Stimulated activated CD8-positive, alpha-beta memory T cell treated with anti-CD3 and anti-CD28 coated beads, Interleukin-15, amount 100 ng/mL, for 4 hours (primary cell): ENCODE results near the gene PCDH9.

Source experiments
- DNase-seq, 2 donors: peaks; one replicate each; pipeline ENCODE4 v3.0.0-alpha.2; 2020; ENCODE audit warnings: low read depth in 2 of 2

PCDH9 gene

DNA sequence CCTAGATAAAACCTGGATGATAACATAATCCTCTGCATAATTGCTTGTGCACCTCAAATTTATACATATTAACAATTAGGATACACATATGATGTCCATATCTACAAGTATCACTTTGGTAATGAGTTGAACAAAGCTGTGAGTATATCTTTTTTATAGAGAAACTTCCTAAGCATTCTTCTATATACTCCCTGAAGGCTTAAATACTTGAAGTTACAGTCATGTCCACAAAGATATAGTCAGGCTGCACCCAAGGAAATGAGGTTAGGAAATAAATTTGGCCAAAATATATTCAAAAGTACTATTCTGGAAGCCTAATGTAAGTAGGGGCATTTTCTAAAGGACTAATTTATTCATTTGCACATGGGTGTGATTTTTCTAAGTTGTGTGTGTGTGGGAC, 761.5 kb downstream of the PCDH9 start:
- DNase-seq, result no peak

DNA sequence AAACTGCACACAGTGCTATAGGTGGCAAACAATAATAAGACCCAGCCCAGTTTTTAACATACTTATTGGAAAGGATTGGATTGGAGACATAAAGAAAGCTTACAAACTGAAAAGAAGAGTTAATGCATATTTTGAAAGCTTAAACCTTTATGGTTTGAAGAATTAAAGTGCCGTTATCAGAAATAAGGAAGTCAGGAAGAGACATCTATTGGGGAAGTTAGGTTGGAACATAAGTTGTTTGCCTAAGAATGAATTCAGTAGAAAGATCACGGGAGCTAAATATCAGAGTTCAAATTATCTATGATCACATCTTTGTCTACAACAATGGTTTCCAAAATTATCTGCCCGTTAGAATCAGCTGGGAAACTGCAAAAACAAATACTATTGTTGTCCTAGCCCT, 767.9 kb downstream of the PCDH9 start:
- DNase-seq, result no peak

DNA sequence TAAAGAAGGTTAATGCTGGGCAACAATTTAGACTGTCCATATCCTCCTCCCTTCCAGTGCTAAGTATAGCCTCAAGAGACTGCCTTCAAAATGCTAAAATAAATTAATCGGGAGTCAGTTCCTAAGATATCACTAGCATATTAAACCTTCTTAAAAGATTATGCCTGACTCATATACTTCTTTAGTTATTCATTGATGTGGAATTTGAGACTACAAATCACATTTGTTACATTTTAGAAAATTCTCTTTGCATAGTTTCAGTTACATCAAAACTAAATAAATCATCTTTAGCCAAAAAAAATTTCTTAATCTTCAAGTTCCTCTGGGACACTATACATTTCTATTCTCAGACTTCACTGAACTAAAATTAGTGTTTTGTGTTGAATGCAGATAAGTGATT, 769.1 kb downstream of the PCDH9 start:
- DNase-seq, result no peak

DNA sequence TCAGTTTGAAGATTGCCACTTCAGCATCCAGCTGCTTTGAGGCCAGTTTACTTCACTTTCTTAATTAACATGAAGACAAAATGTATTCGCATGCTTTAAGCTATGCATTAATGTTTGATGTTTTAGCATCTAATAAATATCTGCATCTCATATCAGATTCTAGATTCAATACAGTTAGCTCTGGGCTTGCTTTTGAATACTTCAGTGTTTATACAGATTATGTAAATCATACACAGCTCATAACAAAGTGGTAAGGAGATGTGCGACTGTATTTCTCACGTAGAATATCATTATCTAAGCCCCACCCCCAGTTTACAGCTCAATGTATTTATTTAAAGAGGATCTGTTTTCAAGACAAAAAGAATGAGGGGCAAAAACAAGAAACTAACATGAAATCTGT, 770.5 kb downstream of the PCDH9 start:
- DNase-seq, result no peak

DNA sequence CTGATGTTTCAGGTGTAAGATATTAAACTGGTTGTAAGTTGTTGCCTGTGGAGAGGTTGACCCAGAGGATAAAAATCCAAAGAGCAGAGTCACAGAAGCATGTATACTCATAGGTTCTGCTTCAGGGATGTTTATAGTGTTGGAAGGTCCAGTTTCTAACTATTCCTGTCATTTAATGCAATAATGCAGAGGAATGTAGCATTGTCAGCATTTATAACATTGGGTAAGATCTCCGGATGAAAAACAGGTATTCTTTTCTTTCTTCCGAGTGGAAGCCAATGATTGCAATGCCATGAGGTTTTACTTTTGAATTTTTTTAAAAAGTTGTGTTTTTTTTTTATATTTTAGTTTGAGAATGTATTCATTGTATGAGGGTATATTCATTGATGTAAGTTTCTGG, 771.0 kb downstream of the PCDH9 start:
- no peak for DNase-seq

DNA sequence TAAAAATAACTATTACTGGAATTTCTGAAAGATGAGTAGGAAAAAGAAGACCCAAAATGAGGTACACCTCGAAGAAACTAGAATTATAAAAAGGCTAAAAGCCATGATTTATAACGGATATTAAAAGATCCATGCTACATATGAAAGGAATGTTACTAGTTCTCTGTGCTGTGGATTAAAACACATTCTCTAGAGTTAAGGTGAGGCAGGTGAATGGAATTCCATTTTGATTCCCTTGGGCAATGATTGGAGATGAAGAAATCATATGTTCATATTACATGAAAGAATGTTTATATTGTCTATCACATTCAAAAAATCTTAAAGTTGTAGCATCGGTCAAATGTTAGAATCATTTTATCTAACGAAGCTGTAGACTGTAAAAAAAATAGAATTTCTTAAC, 783.7 kb downstream of the PCDH9 start:
- DNase-seq, result no peak

DNA sequence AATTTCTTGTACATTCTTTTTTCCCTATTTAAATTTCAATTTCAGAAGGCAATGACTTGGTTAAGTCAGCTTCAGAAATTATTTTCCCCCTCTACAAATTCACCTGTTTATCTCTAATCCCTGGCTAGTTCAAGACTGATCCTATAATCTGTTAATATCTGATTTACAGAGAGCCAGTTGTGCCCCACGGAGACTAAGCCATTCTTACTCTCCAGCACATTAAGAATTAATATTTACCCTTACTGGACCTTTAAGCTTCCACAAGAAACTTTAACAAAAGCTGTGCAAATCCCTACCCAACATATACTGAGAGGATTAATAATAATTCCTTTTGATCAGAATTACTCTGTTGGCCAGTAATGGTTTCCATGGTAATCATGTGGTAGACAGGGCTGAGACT, 786.2 kb downstream of the PCDH9 start:
- DNase-seq, result no peak

DNA sequence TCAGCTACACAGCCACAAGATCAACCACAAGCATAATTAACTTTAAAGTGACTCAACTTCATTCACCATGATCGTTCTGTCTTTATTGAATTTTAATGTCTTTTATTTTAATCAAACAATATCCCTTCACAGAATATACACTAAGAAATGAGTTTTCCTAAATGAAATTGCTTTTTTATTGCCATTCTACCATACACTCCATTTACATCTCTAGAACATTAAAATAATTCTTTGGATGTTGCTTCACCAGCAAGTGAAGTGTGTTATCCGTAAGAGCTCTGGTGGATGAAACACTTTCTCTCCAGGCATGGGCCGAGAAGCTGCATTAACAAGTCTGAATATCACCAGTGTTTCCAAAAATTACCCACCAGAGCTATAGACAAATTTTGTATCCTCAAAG, 789.2 kb downstream of the PCDH9 start:
- no peak for DNase-seq

DNA sequence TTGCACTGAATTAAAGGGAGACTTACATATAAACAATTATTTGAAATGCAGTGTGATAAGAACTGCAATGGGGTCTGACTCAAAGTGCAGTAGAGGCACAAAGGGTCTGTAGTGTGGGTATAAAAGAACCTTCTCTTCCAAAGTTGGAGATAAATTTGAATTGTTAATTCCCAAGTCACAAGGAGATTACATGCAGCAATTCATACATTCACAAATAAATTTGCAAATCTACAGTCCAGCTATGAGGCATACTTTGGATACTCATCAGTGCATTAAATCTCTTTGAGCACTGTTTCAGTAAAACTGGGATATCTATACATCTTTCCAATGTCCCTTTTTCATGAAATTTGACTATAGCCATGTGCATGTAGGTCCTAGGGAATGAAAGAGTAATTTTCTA, 799.4 kb downstream of the PCDH9 start:
- no peak for DNase-seq

DNA sequence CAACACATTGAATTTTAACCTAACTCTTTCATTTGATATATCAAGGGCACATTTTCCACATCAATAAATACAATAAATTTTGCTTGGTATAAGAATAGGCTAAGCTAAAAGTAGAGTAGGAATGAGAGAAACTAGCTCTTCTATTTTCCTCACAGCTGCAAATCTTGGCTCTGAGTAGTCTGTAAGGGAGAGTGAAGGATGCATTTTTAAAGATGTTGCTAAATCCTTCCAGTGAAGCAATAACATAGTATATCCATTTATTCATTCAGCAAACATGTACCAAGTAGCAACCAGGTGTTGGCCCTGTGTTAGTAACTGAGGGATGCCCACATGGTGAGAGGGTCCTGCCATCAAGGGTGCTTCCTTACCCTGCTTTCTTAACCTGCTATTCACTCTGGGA, 799.9 kb downstream of the PCDH9 start:
- DNase-seq, result no peak

DNA sequence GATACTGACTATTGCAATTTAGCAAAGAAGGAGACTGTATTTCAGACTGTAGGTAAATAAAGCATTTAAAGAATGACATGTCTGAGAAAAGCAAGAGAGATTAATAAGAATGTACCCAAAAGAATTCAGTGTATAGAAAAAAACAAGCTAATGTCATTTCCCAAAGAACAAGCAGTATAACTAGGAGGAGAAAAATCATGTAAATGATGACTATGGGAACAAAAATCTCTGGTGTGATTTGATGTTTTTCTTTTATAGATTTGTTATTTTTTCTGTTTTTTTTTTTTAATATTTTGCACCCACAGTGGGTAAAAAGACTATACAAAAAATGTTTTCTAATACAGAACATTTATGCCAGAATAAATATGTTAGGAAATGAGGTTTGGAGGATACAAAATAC, 801.0 kb downstream of the PCDH9 start:
- no peak for DNase-seq

DNA sequence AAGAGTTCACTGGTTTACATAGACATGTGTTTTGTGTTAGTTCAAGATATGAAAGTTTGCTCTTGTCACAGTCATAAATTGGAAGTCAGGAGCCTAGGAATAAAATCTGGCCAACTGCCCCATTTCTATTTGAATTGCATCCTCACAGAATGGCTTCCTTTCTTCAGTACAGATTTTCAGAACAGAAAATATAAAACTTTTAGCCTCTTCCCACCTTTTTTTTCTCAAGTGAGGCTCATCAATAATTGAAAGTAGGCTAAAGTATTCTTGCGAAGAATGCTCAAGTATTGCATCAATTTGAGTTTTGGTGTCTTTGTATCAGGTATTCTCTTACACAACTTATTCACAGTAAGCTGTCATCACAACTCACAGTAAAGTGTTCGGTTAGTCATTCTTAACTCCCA, 802.7 kb downstream of the PCDH9 start:
- DNase-seq, result no peak

DNA sequence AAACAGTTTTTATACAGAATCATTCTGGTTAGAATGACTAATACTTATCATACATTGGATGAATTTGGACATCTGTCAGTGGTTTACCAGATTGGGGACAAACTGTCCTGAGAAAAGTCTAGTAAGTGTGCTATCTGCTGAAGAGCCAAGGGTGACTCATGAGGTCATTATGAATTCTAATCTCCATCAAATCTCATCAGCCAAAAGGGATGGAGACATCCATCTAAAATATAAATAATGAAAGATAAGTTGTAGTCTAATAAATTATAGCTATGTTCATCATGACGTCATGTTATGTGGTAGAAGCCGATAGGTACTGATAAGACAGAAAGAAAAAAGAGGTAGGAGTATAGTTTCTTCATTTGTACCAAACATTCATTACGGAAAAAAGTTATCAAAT, 804.4 kb downstream of the PCDH9 start:
- no peak for DNase-seq

DNA sequence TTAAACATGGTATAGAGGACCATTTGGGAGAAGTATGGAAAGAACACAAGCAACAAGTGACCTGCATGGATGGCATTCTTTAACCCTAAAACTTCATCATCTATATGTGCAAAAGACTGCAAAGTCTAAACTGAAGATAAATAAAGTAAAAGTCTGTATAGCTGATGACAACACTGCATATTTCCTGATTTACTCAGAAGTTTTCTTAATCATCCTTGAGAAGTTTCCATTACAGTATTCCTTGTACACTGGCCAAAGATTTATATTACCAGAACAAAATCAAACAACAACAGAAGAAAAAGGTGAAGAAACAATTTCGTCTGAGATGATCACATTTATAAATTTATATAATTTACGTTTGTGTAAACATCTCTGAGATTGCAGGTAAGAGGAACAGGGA, 805.7 kb downstream of the PCDH9 start:
- DNase-seq, result no peak

DNA sequence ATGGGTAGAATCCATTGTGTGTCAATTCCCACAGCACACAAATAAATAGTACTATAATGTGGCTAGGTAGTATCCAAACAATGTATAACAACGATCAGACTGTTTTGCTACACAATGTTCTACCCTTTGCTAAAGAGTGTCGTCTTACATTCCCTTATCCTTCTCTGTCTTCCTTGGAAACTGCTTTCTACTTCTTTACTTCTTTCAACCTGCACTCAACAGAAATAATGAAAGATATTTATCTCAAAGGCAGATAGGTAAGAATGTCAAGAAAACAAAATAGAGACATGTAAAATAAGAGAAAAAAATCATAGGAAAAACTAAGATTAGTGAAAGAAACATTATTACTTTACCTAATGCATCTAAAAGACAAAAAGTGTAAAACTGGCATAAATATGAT, 814.7 kb downstream of the PCDH9 start:
- no peak for DNase-seq

DNA sequence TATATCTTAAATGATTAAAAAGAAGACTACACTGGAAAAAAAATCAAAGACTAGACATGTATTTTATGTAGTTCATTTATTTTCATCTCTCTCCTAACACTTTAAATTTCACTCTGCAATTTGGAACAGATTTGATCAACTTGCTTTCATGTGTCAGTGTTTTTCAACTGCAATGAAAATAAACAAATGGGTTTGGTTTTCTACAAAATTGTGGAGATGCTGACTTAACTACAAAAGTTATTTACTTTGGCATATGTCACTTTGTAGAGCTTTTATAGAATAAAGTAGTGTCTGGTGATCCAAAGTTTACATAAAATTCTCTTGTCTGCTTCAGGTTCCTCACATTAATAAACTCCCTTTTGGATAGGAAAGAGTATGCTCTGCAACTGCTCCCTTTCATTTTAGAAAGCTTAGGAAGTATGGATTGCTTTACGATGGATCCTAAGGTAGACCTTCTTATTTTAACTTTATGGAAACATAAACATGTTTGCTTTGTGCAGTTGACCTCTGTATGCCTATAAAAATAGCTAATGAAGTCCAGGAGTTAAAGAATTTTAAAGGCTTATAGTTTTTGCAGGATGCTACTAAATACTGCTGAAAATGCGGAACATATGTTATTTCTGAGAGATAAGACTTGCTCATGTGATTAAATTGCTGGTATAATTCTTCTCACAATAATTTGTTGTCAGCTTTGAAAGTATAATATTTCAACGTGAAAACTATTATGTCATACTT, 815.9 kb downstream of the PCDH9 start:
- DNase-seq, result no peak

DNA sequence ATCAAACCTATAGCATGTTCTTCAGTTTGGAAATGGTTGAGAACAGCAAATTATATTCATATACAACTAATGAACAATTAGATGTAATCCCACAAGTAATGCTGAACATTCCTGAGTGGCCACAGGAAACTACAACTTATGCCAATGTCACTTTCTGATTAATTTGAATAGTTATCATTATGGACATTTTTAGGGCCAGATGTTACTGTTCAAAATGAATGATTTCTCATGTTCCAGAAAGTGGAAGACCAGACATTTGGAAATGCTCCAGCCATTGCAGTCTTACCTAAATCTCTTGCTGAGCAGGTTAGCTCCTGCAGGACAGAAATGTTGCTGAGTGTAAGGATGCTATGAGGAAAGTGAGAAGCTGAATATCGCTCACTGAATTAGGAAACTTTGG, 819.8 kb downstream of the PCDH9 start:
- DNase-seq, result no peak

DNA sequence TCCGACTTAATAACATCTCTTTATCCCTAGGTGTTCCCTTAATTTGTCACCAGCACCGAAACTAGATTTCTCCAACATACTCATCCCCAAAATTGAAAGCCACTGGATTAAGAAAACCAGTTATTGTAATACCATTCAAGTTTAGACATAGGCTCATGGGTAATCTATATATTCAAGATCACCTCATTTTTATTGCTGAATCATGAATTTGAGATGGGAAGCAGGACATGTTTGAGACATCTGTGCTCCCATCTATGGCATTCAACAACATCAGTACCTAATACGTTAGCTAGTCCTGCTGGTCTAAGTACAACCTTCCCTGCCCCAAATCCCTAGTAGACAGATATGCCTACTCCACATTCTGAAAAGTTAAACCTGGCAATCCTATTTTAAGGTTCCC, 820.6 kb downstream of the PCDH9 start:
- no peak for DNase-seq

DNA sequence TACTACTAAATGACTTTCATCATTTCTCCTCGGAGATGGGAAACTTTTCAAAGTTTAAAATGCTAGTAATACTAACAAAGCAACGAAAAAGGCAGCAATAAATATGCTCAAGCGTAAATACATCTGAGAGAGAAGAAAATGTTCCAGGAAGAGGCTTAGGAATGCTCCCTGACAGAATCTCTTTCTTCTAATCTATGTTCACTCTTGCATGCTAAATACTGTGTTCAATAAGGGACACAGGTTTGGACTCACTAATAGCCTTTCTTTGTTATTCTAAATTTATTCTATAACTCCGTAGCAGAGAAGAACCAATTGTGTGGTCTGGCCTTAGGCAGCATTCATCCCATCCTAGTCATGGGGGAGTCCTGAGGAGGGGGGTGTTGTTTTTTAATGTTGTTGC, 823.0 kb downstream of the PCDH9 start:
- DNase-seq, result no peak

DNA sequence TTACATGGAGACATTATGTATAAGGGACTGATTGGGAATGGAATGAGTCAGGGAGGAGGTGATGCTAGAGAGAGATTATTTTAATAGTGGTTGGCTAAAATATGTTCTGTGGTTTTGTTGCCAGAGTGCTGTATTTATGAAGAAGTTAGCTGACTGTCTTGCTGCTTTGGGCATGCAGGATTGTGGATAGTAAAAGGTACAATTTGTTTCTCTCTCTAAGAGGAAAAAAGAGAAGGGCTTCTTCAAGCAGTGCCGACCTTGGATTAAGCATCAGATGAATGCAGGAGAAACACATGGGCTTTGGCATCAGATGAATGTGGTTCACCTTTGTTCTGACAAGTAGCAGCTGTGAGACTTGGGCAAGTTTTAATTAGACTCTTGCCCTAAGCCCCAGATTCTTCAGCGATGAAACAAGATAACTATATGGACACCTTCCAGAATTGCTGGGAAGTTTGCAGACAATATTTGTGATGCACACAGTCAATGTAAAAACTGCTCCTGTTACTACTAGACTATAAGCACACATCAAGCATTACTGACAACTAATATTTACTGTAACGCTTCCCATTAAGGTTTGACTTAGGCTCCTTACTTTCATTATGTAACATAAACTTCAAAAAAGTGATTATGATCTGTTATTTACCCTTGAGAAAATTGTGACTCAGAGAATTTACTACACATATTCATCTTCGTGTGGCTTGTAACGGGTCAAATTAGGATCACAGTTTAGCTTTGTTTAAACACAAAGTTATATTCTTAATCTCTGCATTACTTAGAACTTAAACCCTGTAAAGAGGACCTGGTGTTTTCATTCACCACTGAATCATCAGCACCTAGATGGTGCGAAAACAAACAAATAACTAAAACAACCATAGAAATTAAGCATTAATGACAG, 824.0 kb downstream of the PCDH9 start:
- no peak for DNase-seq

DNA sequence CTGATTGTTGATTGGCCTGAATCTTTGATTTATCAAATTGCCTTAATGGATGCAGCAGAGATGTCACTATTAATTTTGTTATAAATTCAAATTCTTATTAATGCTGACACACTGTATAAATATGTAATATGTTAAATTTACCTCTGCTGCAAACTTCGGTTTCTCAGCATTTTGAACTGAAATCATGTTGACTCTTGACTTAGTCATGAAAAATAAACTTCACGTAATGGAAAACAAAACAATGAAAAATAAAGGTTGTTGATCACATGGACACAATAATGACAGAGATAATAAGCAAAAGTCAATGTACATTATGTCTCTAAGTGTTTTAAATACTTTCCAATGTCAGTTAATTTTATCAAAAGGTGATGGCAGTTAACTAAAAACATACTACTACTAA, 827.6 kb downstream of the PCDH9 start:
- no peak for DNase-seq

DNA sequence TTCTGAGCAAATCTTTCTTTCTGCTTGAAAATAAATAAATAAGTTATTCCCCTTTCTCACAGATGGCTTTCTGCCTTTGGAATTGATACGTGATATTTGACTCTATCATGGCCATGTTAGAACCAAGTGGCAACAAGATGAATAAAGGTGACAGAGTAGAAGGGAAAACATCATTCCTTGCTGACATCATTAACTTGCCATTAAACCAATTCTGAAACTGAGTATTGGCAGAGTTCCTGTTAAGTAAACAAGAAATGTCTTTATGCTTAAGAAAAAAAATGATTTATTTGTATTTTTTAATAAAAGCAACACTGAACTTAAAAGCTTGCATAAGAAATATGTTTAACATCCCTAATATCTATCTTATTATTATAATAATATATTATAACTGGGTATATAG, 828.1 kb downstream of the PCDH9 start:
- no peak for DNase-seq

DNA sequence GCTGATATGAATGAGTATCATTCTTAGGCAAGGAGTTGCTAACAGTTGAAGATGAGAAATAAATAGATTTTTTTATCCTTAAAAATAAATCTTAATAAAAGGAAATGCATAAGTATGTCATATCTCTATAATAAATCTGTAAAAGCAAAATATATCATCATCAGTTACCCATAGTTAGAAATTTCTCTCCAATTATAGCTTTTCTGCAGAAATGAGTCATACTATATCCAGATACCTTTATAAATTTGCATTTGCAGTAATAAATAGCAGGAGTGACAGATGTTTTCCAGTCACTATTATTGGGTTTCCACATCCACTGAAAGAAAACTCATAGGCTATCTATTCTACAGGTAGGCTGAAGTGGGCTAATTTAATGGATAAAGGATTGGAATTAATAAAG, 829.8 kb downstream of the PCDH9 start:
- no peak for DNase-seq
